Natural killer cell (primary cell): ENCODE measurements around the gene MPEG1. TPM values are rescaled to one million over a fixed set of nuclear protein-coding genes. Genes with fewer than 3 reads are reported as not detected.

Experiments
- ATAC-seq, 3 donors: fragments of 150-1000 bp in 2 of 3; fragments of 200-7000 bp in 1 of 3; cut with Tn5 transposase; 1 replicate in 1 of 3; 2 replicates in 2 of 3; pipeline ENCODE4 v1.10.0; 2021; ENCODE audit warnings: mild to moderate bottlenecking in 2 of 3, moderate library complexity in 2 of 3
- DNase-seq, 2 donors: peaks; one replicate each; pipeline versions ENCODE4 v3.0.0 to v3.0.0-alpha.2; 2013 to 2021; ENCODE audit warnings: mixed read lengths in 1 of 2
- H3K27ac ChIP-seq: one replicate; pipeline ENCODE4 v1.5.1; 2013; ENCODE audit warnings: mild to moderate bottlenecking, low read length
- H3K27me3 ChIP-seq: one replicate; pipeline ENCODE4 v1.6.1; 2013; ENCODE audit warnings: low read length; ENCODE audit not compliant: control insufficient read depth, insufficient read depth
- H3K36me3 ChIP-seq: one replicate; pipeline ENCODE4 v1.6.1; 2013; ENCODE audit warnings: low read length; ENCODE audit not compliant: control insufficient read depth, insufficient read depth
- H3K4me1 ChIP-seq: one replicate; pipeline ENCODE4 v1.6.1; 2013; ENCODE audit warnings: low read length; ENCODE audit not compliant: control insufficient read depth, insufficient read depth
- H3K4me3 ChIP-seq: one replicate; pipeline ENCODE4 v1.5.1; 2013; ENCODE audit warnings: low read length
- H3K9me3 ChIP-seq: one replicate; pipeline ENCODE4 v1.6.1; 2013; ENCODE audit warnings: low read length; ENCODE audit not compliant: control insufficient read depth, insufficient read depth
- H3K27ac Mint-ChIP-seq, 2 donors: one replicate each; pipeline ENCODE4 v1.8.0; 2022; ENCODE audit warnings: mild to moderate bottlenecking in 2 of 2, mixed read lengths in 2 of 2, moderate library complexity in 1 of 2
- H3K27me3 Mint-ChIP-seq, 2 donors: one replicate each; pipeline ENCODE4 v1.8.0; 2022; ENCODE audit warnings: low read depth in 2 of 2, mixed read lengths in 2 of 2
- H3K36me3 Mint-ChIP-seq: one replicate; pipeline ENCODE4 v1.8.0; 2022; ENCODE audit warnings: mixed read lengths
- H3K4me1 Mint-ChIP-seq, 2 donors: one replicate each; pipeline ENCODE4 v1.8.0; 2022; ENCODE audit warnings: mixed read lengths in 2 of 2
- H3K4me3 Mint-ChIP-seq: one replicate; pipeline ENCODE4 v1.8.0; 2022; ENCODE audit warnings: mild to moderate bottlenecking, moderate library complexity, mixed read lengths
- H3K9me3 Mint-ChIP-seq, 2 donors: one replicate each; pipeline ENCODE4 v1.8.0; 2022; ENCODE audit warnings: mixed read lengths in 2 of 2
- WGBS: methylation state at CpG from one replicate; pipeline ENCODE4 v1.1.7; 2013; ENCODE audit warnings: missing lambda C conversion rate; ENCODE audit not compliant: insufficient coverage; 5-methylcytosine and 5-hydroxymethylcytosine counted together
- intact Hi-C: fragments of 100-400 bp; cut with micrococcal nuclease; formaldehyde crosslinking; loops from one replicate; pipeline ENCODE4 v1.14.2; 2022
- total RNA-seq, 4 donors: library from RNA; stranded (reverse); fragments of 120-200 nt in 1 of 4; gene quantifications; one replicate each; pipeline versions ENCODE4 v1.2.3 to v1.2.4, GENCODE V29; 2013 to 2022
- TF ChIP-seq, protein P1 (sequence below): fragments of 200-600 bp; IDR thresholded peaks from one replicate; pipeline ENCODE4 v1.8.0; 2022; ENCODE audit warnings: antibody characterized with exemption

The MPEG1 gene
- total RNA-seq, 3 donors from 2014 or later (not counting 1 experiment from before 2014, with no cell fraction given) = 11.1 to 20.0 (median 19.6) TPM

DNA sequence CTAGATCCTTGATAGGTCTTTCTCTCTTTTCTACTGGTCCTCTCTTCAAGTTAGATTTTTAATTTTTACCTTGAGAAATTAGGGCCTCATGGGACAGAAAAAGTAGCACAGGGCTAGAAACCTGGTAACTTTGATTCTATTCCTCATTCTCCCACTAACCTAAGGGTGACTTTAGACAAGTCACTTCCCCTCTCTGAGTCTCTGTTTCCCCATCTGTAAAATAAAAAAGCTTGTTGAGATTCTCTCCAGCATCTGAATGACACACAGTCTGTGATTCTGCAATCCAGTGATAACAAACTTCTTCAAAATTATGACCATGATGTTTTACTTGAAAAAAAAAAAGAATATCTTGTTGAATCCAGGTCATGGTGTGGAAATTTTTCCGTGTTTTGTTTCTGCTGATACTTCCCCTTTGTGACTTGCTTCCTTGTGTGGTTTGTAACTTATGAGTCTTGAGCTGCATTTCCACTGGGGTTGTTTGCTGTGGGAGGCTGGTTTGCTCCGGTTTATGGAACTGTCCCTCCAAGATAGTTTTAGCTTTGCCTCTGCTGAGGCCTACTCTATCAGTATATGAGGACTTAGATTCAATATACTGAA, 9.8 kb upstream of the MPEG1 start:
- Histone ChIP-seq H3K27ac (peak overlapping the region; percentile 46), H3K9me3 (no peaks in the 10 kb centered on the region), H3K4me1 (peaks cover 14% of the 10 kb centered on the region), H3K4me3 (no peak overlapping the region), H3K36me3 (no peaks in the 10 kb centered on the region), H3K27me3 (no peaks in the 10 kb centered on the region)
- H3K36me3 Mint-ChIP-seq = no peaks in the 10 kb centered on the region
- H3K9me3 Mint-ChIP-seq = no peaks in the 10 kb centered on the region
- peak in 2 of 3 donors; percentile 15 to 43 for ATAC-seq
- intact Hi-C loops = no loop called here
- TF ChIP-seq, protein P1, sequence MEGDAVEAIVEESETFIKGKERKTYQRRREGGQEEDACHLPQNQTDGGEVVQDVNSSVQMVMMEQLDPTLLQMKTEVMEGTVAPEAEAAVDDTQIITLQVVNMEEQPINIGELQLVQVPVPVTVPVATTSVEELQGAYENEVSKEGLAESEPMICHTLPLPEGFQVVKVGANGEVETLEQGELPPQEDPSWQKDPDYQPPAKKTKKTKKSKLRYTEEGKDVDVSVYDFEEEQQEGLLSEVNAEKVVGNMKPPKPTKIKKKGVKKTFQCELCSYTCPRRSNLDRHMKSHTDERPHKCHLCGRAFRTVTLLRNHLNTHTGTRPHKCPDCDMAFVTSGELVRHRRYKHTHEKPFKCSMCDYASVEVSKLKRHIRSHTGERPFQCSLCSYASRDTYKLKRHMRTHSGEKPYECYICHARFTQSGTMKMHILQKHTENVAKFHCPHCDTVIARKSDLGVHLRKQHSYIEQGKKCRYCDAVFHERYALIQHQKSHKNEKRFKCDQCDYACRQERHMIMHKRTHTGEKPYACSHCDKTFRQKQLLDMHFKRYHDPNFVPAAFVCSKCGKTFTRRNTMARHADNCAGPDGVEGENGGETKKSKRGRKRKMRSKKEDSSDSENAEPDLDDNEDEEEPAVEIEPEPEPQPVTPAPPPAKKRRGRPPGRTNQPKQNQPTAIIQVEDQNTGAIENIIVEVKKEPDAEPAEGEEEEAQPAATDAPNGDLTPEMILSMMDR = no peak
- WGBS = 48% methylated on average over 1 of the region's 2 CpGs
- H3K4me3 Mint-ChIP-seq = no peak overlapping the region
- no peak overlapping the region for H3K27ac Mint-ChIP-seq
- no peak for DNase-seq
- H3K4me1 Mint-ChIP-seq = peaks cover 6 to 23% of the 10 kb centered on the region in 2 donors
- H3K27me3 Mint-ChIP-seq = peaks cover 0 to 2% of the 10 kb centered on the region in 2 donors

- Mint-ChIP-seq H3K9me3 (no peaks in the 10 kb centered on the region), H3K4me3 (no peak overlapping the region), H3K27ac (no peak overlapping the region), H3K4me1 (peaks cover 13 to 35% of the 10 kb centered on the region in 2 donors), H3K27me3 (peaks cover 0 to 2% of the 10 kb centered on the region in 2 donors), H3K36me3 (no peaks in the 10 kb centered on the region)
- TF ChIP-seq, protein P1 = no peak
- H3K27me3 ChIP-seq = no peaks in the 10 kb centered on the region
- no peaks in the 10 kb centered on the region for H3K36me3 ChIP-seq
- intact Hi-C loops = no loop called here
- H3K4me1 ChIP-seq = peaks cover 14% of the 10 kb centered on the region
- H3K27ac ChIP-seq = no peak overlapping the region
- no peaks in the 10 kb centered on the region for H3K9me3 ChIP-seq
- ATAC-seq (no peak), DNase-seq (no peak)
- no peak overlapping the region for H3K4me3 ChIP-seq
- WGBS = 57% methylated on average over 3 of the region's 4 CpGs
Observed at GRCh38 chr11:59221441-59221840, 8.7 kb upstream of the MPEG1 start.

DNA sequence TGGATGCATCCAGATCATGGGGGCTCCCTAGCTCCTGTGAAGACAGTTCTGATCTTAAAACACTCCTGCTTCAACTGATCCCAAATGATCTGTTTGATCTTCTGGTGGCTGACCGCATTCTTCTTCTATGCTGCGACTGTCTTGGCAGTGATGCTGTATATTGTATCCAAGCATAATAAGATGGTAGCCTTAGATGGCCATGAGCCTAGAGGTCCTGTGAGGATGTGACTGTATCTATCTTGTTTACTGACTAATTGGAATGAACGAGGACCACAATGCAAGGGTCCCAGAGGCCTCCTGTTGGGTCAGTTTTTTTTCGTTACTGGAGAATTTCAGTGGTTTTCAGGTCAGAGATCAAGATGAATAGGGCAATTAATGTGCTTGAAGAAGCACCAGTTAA, 7.1 kb upstream of the MPEG1 start:
- Histone ChIP-seq H3K9me3 (no peaks in the 10 kb centered on the region), H3K4me1 (peaks cover 19% of the 10 kb centered on the region), H3K27me3 (no peaks in the 10 kb centered on the region), H3K4me3 (no peak overlapping the region), H3K36me3 (no peaks in the 10 kb centered on the region), H3K27ac (no peak overlapping the region)
- H3K36me3 Mint-ChIP-seq = no peaks in the 10 kb centered on the region
- no peak for ATAC-seq
- WGBS = 81% methylated on average over 4 of the region's 4 CpGs
- H3K4me3 Mint-ChIP-seq = no peak overlapping the region
- H3K27me3 Mint-ChIP-seq = peaks cover 0 to 2% of the 10 kb centered on the region in 2 donors
- H3K9me3 Mint-ChIP-seq = no peaks in the 10 kb centered on the region
- H3K27ac Mint-ChIP-seq = no peak overlapping the region
- no peak for DNase-seq
- peaks cover 14 to 31% of the 10 kb centered on the region in 2 donors for H3K4me1 Mint-ChIP-seq
- intact Hi-C loops = no loop called here
- TF ChIP-seq, protein P1 = no peak

DNA sequence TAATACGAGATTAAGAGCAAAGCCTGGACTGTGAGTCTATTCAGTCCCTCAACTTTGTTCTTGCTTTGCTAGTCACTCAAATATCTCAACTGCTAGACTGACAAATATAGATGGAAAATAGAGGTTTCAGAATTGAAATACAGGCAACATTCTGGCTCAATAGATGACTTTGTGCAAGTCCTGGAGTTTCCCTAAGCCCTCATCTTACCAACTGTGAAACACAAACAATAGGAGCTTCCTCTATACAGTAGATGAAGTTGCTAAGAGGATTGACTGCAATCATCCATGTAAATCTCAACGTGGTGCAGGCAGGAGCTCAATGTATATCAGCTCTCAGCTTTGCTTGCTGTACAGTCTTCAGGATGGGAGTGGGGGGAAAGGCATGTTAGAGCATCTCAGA, 6.2 kb upstream of the MPEG1 start:
- TF ChIP-seq, protein P1 = no peak
- Mint-ChIP-seq H3K36me3 (no peaks in the 10 kb centered on the region), H3K27me3 (peaks cover 0 to 2% of the 10 kb centered on the region in 2 donors), H3K9me3 (no peaks in the 10 kb centered on the region), H3K4me1 (peaks cover 14 to 23% of the 10 kb centered on the region in 2 donors), H3K4me3 (no peak overlapping the region), H3K27ac (no peak overlapping the region)
- H3K27ac ChIP-seq = no peak overlapping the region
- no peaks in the 10 kb centered on the region for H3K27me3 ChIP-seq
- intact Hi-C loops = no loop called here
- WGBS = 79% methylated on average over 2 of the region's 2 CpGs
- no peak overlapping the region for H3K4me3 ChIP-seq
- peaks cover 16% of the 10 kb centered on the region for H3K4me1 ChIP-seq
- H3K9me3 ChIP-seq = no peaks in the 10 kb centered on the region
- ATAC-seq = no peak
- H3K36me3 ChIP-seq = no peaks in the 10 kb centered on the region
- DNase-seq = no peak
